Caco-2 (cell line): ENCODE results near the gene SPTLC1. TPM values are rescaled to one million over a fixed set of nuclear protein-coding genes. Genes with fewer than 3 reads are reported as not detected.

Experiments
- BruUV-seq: library from RNA; stranded (reverse); fragments of 400-500 nt; replicated peaks from 2 replicates; lab custom pipeline; 2021; lab: Mats Ljungman, UMichigan
- CTCF ChIA-PET: fragments of 300-600 bp; sonication (Branson Sonifier 250); formaldehyde crosslinking; loops from one replicate; lab custom pipeline; 2022; ENCODE audit warnings: antibody characterized with exemption; lab: Charles Lee
- POLR2A ChIA-PET: fragments of 300-600 bp; sonication (Branson Sonifier 250); formaldehyde crosslinking; loops from one replicate; lab custom pipeline; 2022; ENCODE audit warnings: antibody characterized with exemption; lab: Charles Lee
- DNase-seq, 2 experiments: peaks; one replicate each; pipeline versions ENCODE4 v3.0.0 to v3.0.0-alpha.2; 2020 to 2022
- H3K27me3 ChIP-seq: replicated peaks from 2 replicates; pipeline ENCODE4 v1.6.0; 2011; ENCODE audit warnings: low read length; ENCODE audit not compliant: control insufficient read depth, insufficient read depth
- H3K36me3 ChIP-seq: 2 replicates; pipeline ENCODE4 v1.5.1; 2011; ENCODE audit warnings: low read length; ENCODE audit not compliant: control insufficient read depth, insufficient read depth
- H3K4me1 ChIP-seq: fragments of 250-450 bp; sonication (Bioruptor Pico); 2 replicates; pipeline ENCODE4 v1.5.1; 2020; ENCODE audit warnings: mild to moderate bottlenecking
- H3K4me3 ChIP-seq: 2 replicates; pipeline ENCODE4 v1.5.1; 2011; ENCODE audit warnings: low read depth, mild to moderate bottlenecking, control low read depth, low read length
- H3K9me3 ChIP-seq: fragments of 250-450 bp; sonication (Bioruptor Pico); 2 replicates; pipeline ENCODE4 v1.5.1; 2020; ENCODE audit warnings: mild to moderate bottlenecking, moderate library complexity
- H3K27ac Mint-ChIP-seq: one replicate; pipeline ENCODE4 v1.8.0; 2022; ENCODE audit warnings: mixed read lengths; ENCODE audit not compliant: unreplicated experiment
- H3K27me3 Mint-ChIP-seq: one replicate; pipeline ENCODE4 v1.8.0; 2022; ENCODE audit warnings: mixed read lengths; ENCODE audit not compliant: insufficient read depth, unreplicated experiment
- H3K36me3 Mint-ChIP-seq: one replicate; pipeline ENCODE4 v1.8.0; 2022; ENCODE audit warnings: mild to moderate bottlenecking, mixed read lengths; ENCODE audit not compliant: insufficient read depth, unreplicated experiment
- H3K4me1 Mint-ChIP-seq: one replicate; pipeline ENCODE4 v1.8.0; 2022; ENCODE audit warnings: low read depth, mixed read lengths; ENCODE audit not compliant: unreplicated experiment
- H3K4me3 Mint-ChIP-seq: one replicate; pipeline ENCODE4 v1.8.0; 2022; ENCODE audit warnings: mild to moderate bottlenecking, moderate library complexity, mixed read lengths; ENCODE audit not compliant: unreplicated experiment
- H3K9me3 Mint-ChIP-seq: one replicate; pipeline ENCODE4 v1.8.0; 2022; ENCODE audit warnings: mixed read lengths; ENCODE audit not compliant: unreplicated experiment
- CTCF ChIP-seq, 2 experiments: fragments of 200-600 bp in 1 of 2; IDR thresholded peaks; 1 replicate in 1 of 2; 2 replicates in 1 of 2; pipeline versions ENCODE4 v1.5.1 to v1.8.0; 2011 to 2022; ENCODE audit warnings: antibody characterized with exemption in 1 of 2, control low read depth in 1 of 2, inconsistent platforms in 1 of 2, low read depth in 1 of 2, low read length in 1 of 2, mild to moderate bottlenecking in 1 of 2, moderate library complexity in 1 of 2; ENCODE audit not compliant: insufficient read depth in 1 of 2, severe bottlenecking in 1 of 2, unreplicated experiment in 1 of 2
- intact Hi-C: fragments of 100-400 bp; cut with micrococcal nuclease; formaldehyde crosslinking; loops from one replicate; pipeline ENCODE4 v1.10.0; 2022; ENCODE audit not compliant: unreplicated experiment
- total RNA-seq: library from RNA; stranded (reverse); gene quantifications from 2 replicates; pipeline ENCODE4 v1.2.3, GENCODE V29; 2022

Gene SPTLC1
- total RNA-seq, 1 experiment from 2014 or later, result 43.6 TPM

- H3K4me3 ChIP-seq, result no peak overlapping the region
- POLR2A ChIA-PET, result no interaction called here
- no peak for TF ChIP-seq CTCF (IDR thresholded peaks at IDR 0.05; ENCODE audit: insufficient read depth in 1 of 2, low read depth in 1 of 2, low read length in 1 of 2, severe bottlenecking in 1 of 2, unreplicated experiment in 1 of 2)
- no peaks in the 10 kb centered on the region for H3K36me3 ChIP-seq
- Mint-ChIP-seq H3K27ac (no peak overlapping the region), H3K36me3 (no peaks in the 10 kb centered on the region), H3K4me1 (peaks cover 6% of the 10 kb centered on the region), H3K9me3 (no peaks in the 10 kb centered on the region), H3K27me3 (no peaks in the 10 kb centered on the region), H3K4me3 (no peak overlapping the region)
- CTCF ChIA-PET, result no interaction called here
- DNase-seq, result no peak
- H3K9me3 ChIP-seq, result no peaks in the 10 kb centered on the region
- H3K4me1 ChIP-seq, result no peaks in the 10 kb centered on the region
- no TSS peak for BruUV-seq
- H3K27me3 ChIP-seq, result no peaks in the 10 kb centered on the region
- intact Hi-C loops, result loop anchor here (5.0 kb wide), 3 partner anchors 65 to 490 kb away; no protein-coding TSS in a partner anchor
Measured at GRCh38 chr9:92142329-92142728, 27.1 kb upstream of the SPTLC1 start.

- TF ChIP-seq CTCF (IDR thresholded peaks at IDR 0.05; ENCODE audit: insufficient read depth in 1 of 2, low read depth in 1 of 2, low read length in 1 of 2, severe bottlenecking in 1 of 2, unreplicated experiment in 1 of 2), result no peak
- no peaks in the 10 kb centered on the region for H3K27me3 Mint-ChIP-seq
- H3K36me3 ChIP-seq, result no peaks in the 10 kb centered on the region
- POLR2A ChIA-PET, result no interaction called here
- H3K4me3 Mint-ChIP-seq, result peak overlapping the region; percentile 71
- H3K4me1 ChIP-seq, result no peaks in the 10 kb centered on the region
- peak overlapping the region; percentile 31 for H3K4me3 ChIP-seq
- no peaks in the 10 kb centered on the region for H3K9me3 Mint-ChIP-seq
- intact Hi-C loops, result loop anchor here (5.0 kb wide), 3 partner anchors 66 to 491 kb away; no protein-coding TSS in a partner anchor
- H3K36me3 Mint-ChIP-seq, result no peaks in the 10 kb centered on the region
- no peaks in the 10 kb centered on the region for H3K9me3 ChIP-seq
- H3K4me1 Mint-ChIP-seq, result peaks cover 6% of the 10 kb centered on the region
- peak in 1 of 2 experiments; percentile 39 for DNase-seq
- BruUV-seq, result no TSS peak
- CTCF ChIA-PET, result interaction anchor here (0.6 to 1.9 kb wide), 3 partner anchors 93 to 108 kb away, joined by 3 to 9 read pairs (median 3); no protein-coding TSS in a partner anchor
- H3K27me3 ChIP-seq, result no peaks in the 10 kb centered on the region
- H3K27ac Mint-ChIP-seq, result no peak overlapping the region
Measured at GRCh38 chr9:92141144-92142129, 26.2 kb upstream of the SPTLC1 start.

GRCh38 chr9:92140754-92141143, 25.5 kb upstream of the SPTLC1 start:
- Histone ChIP-seq H3K4me3 (peak overlapping the region; percentile 31), H3K9me3 (no peaks in the 10 kb centered on the region), H3K27me3 (no peaks in the 10 kb centered on the region), H3K36me3 (no peaks in the 10 kb centered on the region), H3K4me1 (no peaks in the 10 kb centered on the region)
- Mint-ChIP-seq H3K36me3 (no peaks in the 10 kb centered on the region), H3K27me3 (no peaks in the 10 kb centered on the region), H3K27ac (no peak overlapping the region), H3K4me1 (peaks cover 6% of the 10 kb centered on the region), H3K4me3 (peak overlapping the region; percentile 71), H3K9me3 (no peaks in the 10 kb centered on the region)
- DNase-seq, result no peak
- TF ChIP-seq CTCF (IDR thresholded peaks at IDR 0.05; ENCODE audit: insufficient read depth in 1 of 2, low read depth in 1 of 2, low read length in 1 of 2, severe bottlenecking in 1 of 2, unreplicated experiment in 1 of 2), result no peak
- POLR2A ChIA-PET, result no interaction called here
- CTCF ChIA-PET, result interaction anchor here (0.9 to 1.9 kb wide), 4 partner anchors 9 to 102 kb away, joined by 3 to 9 read pairs (median 4); no protein-coding TSS in a partner anchor
- BruUV-seq, result no TSS peak
- intact Hi-C loops, result loop anchor here (5.0 kb wide), 3 partner anchors 67 to 492 kb away; no protein-coding TSS in a partner anchor
